WTC11 (cell line): ENCODE results near the gene RGS7. TPM values are rescaled to one million over a fixed set of nuclear protein-coding genes. Genes with fewer than 3 reads are reported as not detected.

ENCODE experiments used
- ATAC-seq: fragments of 200-7000 bp; cut with Tn5 transposase; 2 replicates; pipeline ENCODE4 v1.10.0; 2021; ENCODE audit warnings: mild to moderate bottlenecking, moderate library complexity
- CTCF ChIA-PET: fragments of 300-600 bp; sonication (Branson Sonifier 250); formaldehyde crosslinking; loops from one replicate; lab custom pipeline; 2021; ENCODE audit warnings: antibody characterized with exemption; lab: Charles Lee
- POLR2A ChIA-PET: fragments of 350-600 bp; sonication (Branson Sonifier 250); formaldehyde crosslinking; loops from one replicate; lab custom pipeline; 2021; ENCODE audit warnings: antibody characterized with exemption; lab: Charles Lee
- DNase-seq: peaks from one replicate; pipeline ENCODE4 v3.0.0; 2021; ENCODE audit warnings: low spot score
- H3K27ac Mint-ChIP-seq: 2 replicates; pipeline ENCODE4 v1.8.0; 2021; ENCODE audit warnings: mixed read lengths
- H3K27me3 Mint-ChIP-seq: 2 replicates; pipeline ENCODE4 v1.8.0; 2021; ENCODE audit warnings: low read depth, mild to moderate bottlenecking, moderate library complexity, mixed read lengths
- H3K36me3 Mint-ChIP-seq: 2 replicates; pipeline ENCODE4 v1.8.0; 2021; ENCODE audit warnings: mixed read lengths
- H3K4me1 Mint-ChIP-seq: 2 replicates; pipeline ENCODE4 v1.8.0; 2022; ENCODE audit warnings: mixed read lengths
- H3K4me3 Mint-ChIP-seq: 2 replicates; pipeline ENCODE4 v1.8.0; 2021; ENCODE audit warnings: mild to moderate bottlenecking, moderate library complexity, mixed read lengths
- H3K9me3 Mint-ChIP-seq: 2 replicates; pipeline ENCODE4 v1.8.0; 2021; ENCODE audit warnings: mixed read lengths
- AR ChIP-seq: fragments of 250-450 bp; sonication (Bioruptor Pico); IDR thresholded peaks from 2 replicates; pipeline ENCODE4 v1.9.0; 2021; ENCODE audit warnings: mild to moderate bottlenecking
- HMGA2 ChIP-seq: fragments of 250-450 bp; sonication (Bioruptor Pico); IDR thresholded peaks from 2 replicates; pipeline ENCODE4 v1.4.0; 2021; ENCODE audit warnings: mild to moderate bottlenecking, moderate library complexity
- KAT7 ChIP-seq: sonication (generic); formaldehyde crosslinking; IDR thresholded peaks from 2 replicates; pipeline ENCODE4 v1.8.1; 2023; ENCODE audit warnings: missing genetic modification reagents, mild to moderate bottlenecking, borderline replicate concordance
- NR1H2 ChIP-seq: sonication (generic); formaldehyde crosslinking; IDR thresholded peaks from 2 replicates; pipeline ENCODE4 v1.9.0; 2021; ENCODE audit warnings: mild to moderate bottlenecking, moderate library complexity, missing genetic modification reagents
- ZMAT4 ChIP-seq: fragments of 250-450 bp; sonication (Bioruptor Pico); IDR thresholded peaks from 2 replicates; pipeline ENCODE4 v1.9.0; 2021; ENCODE audit warnings: mild to moderate bottlenecking
- ZNF219 ChIP-seq: sonication (generic); formaldehyde crosslinking; IDR thresholded peaks from 2 replicates; pipeline ENCODE4 v1.8.0; 2023; ENCODE audit warnings: missing genetic modification reagents, mild to moderate bottlenecking, borderline replicate concordance
- total RNA-seq: library from RNA; stranded (reverse); gene quantifications from 3 replicates; pipeline ENCODE4 v1.2.3, GENCODE V29; 2021
- TF ChIP-seq, protein P1 (sequence below): sonication (generic); formaldehyde crosslinking; IDR thresholded peaks from 2 replicates; pipeline ENCODE4 v1.8.1; 2023; ENCODE audit warnings: mild to moderate bottlenecking, moderate library complexity, missing genetic modification reagents
- TF ChIP-seq, protein P2 (sequence below): fragments of 200-600 bp; IDR thresholded peaks from 2 replicates; pipeline ENCODE4 v1.8.0; 2022; ENCODE audit warnings: antibody characterized with exemption
- TF ChIP-seq, protein P3 (sequence below): sonication (generic); formaldehyde crosslinking; IDR thresholded peaks from 2 replicates; pipeline ENCODE4 v1.8.0; 2023; ENCODE audit warnings: missing genetic modification reagents, mild to moderate bottlenecking, borderline replicate concordance
- TF ChIP-seq, protein P4 (sequence below): sonication (generic); formaldehyde crosslinking; IDR thresholded peaks from 2 replicates; pipeline ENCODE4 v1.8.1; 2022; ENCODE audit warnings: missing genetic modification reagents, borderline replicate concordance

RGS7 gene
- total RNA-seq, 1 experiment from 2014 or later = 1.2 TPM

DNA sequence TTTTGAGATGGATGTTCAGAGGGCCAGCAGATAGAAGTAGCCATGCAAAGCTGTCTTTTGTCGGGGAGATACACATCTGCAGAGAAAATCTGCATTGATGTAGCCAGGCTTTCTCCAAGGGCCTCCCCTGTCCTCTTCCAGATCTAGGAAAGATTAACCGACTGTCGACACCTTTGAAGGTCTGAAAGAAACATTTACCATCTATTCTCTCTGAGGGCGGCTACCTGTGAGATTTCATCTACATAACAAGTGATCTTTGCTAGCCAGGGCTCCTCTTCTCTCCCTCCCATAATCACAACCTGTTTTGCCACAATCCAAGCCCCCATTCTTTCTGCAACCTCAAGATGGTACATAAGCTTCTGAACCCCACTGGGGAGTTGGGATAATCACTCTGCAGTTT, 193.6 kb downstream of the RGS7 start (continued):
- TF ChIP-seq, protein P1, sequence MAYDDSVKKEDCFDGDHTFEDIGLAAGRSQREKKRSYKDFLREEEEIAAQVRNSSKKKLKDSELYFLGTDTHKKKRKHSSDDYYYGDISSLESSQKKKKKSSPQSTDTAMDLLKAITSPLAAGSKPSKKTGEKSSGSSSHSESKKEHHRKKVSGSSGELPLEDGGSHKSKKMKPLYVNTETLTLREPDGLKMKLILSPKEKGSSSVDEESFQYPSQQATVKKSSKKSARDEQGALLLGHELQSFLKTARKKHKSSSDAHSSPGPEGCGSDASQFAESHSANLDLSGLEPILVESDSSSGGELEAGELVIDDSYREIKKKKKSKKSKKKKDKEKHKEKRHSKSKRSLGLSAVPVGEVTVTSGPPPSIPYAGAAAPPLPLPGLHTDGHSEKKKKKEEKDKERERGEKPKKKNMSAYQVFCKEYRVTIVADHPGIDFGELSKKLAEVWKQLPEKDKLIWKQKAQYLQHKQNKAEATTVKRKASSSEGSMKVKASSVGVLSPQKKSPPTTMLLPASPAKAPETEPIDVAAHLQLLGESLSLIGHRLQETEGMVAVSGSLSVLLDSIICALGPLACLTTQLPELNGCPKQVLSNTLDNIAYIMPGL (CRISPR knock-in tag) = no peak
- TF ChIP-seq AR (CRISPR knock-in tag) (no peak), NR1H2 (no peak), ZNF219 (CRISPR knock-in tag) (no peak)
- TF ChIP-seq, protein P2, sequence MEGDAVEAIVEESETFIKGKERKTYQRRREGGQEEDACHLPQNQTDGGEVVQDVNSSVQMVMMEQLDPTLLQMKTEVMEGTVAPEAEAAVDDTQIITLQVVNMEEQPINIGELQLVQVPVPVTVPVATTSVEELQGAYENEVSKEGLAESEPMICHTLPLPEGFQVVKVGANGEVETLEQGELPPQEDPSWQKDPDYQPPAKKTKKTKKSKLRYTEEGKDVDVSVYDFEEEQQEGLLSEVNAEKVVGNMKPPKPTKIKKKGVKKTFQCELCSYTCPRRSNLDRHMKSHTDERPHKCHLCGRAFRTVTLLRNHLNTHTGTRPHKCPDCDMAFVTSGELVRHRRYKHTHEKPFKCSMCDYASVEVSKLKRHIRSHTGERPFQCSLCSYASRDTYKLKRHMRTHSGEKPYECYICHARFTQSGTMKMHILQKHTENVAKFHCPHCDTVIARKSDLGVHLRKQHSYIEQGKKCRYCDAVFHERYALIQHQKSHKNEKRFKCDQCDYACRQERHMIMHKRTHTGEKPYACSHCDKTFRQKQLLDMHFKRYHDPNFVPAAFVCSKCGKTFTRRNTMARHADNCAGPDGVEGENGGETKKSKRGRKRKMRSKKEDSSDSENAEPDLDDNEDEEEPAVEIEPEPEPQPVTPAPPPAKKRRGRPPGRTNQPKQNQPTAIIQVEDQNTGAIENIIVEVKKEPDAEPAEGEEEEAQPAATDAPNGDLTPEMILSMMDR = no peak
- TF ChIP-seq, protein P3, sequence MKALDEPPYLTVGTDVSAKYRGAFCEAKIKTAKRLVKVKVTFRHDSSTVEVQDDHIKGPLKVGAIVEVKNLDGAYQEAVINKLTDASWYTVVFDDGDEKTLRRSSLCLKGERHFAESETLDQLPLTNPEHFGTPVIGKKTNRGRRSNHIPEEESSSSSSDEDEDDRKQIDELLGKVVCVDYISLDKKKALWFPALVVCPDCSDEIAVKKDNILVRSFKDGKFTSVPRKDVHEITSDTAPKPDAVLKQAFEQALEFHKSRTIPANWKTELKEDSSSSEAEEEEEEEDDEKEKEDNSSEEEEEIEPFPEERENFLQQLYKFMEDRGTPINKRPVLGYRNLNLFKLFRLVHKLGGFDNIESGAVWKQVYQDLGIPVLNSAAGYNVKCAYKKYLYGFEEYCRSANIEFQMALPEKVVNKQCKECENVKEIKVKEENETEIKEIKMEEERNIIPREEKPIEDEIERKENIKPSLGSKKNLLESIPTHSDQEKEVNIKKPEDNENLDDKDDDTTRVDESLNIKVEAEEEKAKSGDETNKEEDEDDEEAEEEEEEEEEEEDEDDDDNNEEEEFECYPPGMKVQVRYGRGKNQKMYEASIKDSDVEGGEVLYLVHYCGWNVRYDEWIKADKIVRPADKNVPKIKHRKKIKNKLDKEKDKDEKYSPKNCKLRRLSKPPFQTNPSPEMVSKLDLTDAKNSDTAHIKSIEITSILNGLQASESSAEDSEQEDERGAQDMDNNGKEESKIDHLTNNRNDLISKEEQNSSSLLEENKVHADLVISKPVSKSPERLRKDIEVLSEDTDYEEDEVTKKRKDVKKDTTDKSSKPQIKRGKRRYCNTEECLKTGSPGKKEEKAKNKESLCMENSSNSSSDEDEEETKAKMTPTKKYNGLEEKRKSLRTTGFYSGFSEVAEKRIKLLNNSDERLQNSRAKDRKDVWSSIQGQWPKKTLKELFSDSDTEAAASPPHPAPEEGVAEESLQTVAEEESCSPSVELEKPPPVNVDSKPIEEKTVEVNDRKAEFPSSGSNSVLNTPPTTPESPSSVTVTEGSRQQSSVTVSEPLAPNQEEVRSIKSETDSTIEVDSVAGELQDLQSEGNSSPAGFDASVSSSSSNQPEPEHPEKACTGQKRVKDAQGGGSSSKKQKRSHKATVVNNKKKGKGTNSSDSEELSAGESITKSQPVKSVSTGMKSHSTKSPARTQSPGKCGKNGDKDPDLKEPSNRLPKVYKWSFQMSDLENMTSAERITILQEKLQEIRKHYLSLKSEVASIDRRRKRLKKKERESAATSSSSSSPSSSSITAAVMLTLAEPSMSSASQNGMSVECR (CRISPR knock-in tag) = no peak
- TF ChIP-seq, all 79 proteins: peak for 0

GRCh38 chr1:241161188-241161689, 195.8 kb downstream of the RGS7 start:
- peaks cover 10% of the 10 kb centered on the region for H3K9me3 Mint-ChIP-seq
- H3K4me1 Mint-ChIP-seq = peaks cover 37% of the 10 kb centered on the region
- ChIA-PET CTCF (no interaction called here), POLR2A (no interaction called here)
- no peak overlapping the region for H3K27ac Mint-ChIP-seq
- ATAC-seq = no peak
- peaks cover 5% of the 10 kb centered on the region; the same call in 1 of the 2 replicates for H3K36me3 Mint-ChIP-seq
- TF ChIP-seq HMGA2 (CRISPR knock-in tag) (peak; percentile 59; the same call in 1 of the 2 replicates), ZMAT4 (CRISPR knock-in tag) (no peak), KAT7 (CRISPR knock-in tag) (no peak)
- TF ChIP-seq, protein P4, sequence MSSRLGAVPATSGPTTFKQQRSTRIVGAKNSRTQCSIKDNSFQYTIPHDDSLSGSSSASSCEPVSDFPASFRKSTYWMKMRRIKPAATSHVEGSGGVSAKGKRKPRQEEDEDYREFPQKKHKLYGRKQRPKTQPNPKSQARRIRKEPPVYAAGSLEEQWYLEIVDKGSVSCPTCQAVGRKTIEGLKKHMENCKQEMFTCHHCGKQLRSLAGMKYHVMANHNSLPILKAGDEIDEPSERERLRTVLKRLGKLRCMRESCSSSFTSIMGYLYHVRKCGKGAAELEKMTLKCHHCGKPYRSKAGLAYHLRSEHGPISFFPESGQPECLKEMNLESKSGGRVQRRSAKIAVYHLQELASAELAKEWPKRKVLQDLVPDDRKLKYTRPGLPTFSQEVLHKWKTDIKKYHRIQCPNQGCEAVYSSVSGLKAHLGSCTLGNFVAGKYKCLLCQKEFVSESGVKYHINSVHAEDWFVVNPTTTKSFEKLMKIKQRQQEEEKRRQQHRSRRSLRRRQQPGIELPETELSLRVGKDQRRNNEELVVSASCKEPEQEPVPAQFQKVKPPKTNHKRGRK (CRISPR knock-in tag) = no peak
- no peak for DNase-seq
- H3K27me3 Mint-ChIP-seq = no peaks in the 10 kb centered on the region
- H3K4me3 Mint-ChIP-seq = no peak overlapping the region
